T47D (cell line): ENCODE data around the gene CCL22.

Experiments used
- DNase-seq, 2 experiments: peaks; one replicate each; pipeline versions ENCODE4 v3.0.0 to v3.0.0-alpha.2; 2011 to 2012; ENCODE audit warnings: low read depth in 1 of 2, low spot score in 1 of 2
- JUND ChIP-seq: IDR thresholded peaks from 2 replicates; pipeline ENCODE4 v1.6.1; 2012; ENCODE audit warnings: low read depth
- in situ Hi-C: cut with HindIII; loops from 2 replicates; pipeline ENCODE4 v1.10.0; 2016; ENCODE audit warnings: low sequenced_read_pairs, low pct_unique_long_range_greater_than_20kb

CCL22 gene

GRCh38 chr16:57412584-57412983 is 54.0 kb downstream of the CCL22 start:
- DNase-seq, result no peak
- no peak for TF ChIP-seq JUND
- in situ Hi-C loops, result no loop called here

DNA sequence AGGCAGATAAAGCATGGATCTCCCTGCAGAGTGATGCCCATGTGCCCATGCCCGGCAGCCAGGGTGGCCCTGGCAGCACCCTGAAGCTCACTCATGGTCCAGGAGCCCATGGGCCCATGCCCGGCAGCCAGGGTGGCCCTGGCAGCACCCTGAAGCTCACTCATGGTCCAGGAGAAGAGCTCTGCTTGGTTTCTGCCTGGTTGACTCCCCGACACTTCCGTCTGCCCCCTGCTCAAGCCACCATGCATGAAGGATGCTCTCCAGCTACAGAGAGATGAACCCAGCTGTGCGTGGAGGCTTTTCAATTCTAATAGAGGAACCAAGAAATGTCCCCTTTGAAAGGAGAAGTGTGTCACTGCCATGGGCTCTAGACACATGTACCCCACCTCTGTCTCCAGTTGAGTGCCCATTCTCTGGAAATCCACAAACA is 54.7 kb downstream of the CCL22 start:
- no peak for TF ChIP-seq JUND
- in situ Hi-C loops, result no loop called here

DNA sequence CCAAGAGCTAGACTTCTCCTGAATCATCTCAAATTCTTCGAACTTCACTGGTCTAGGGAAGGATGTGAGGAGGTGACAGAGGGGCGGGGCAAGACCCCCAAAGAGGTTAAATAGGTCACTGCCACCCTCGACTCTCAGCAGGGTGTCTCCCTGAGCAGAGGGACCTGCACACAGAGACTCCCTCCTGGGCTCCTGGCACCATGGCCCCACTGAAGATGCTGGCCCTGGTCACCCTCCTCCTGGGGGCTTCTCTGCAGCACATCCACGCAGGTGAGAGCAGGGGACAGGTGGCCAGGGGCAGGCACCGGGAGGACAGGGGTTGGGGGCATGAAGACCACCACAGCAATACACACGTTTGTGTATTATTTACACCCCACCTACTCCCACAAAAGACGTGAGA is 55.1 kb downstream of the CCL22 start:
- no peak for TF ChIP-seq JUND
- no peak for DNase-seq
- in situ Hi-C loops, result no loop called here

More for the DNA sequence above, 54.7 kb downstream of the CCL22 start:
- DNase-seq, result no peak
